ENCODE data around the gene RDH13. TPM values are rescaled to one million over a fixed set of nuclear protein-coding genes. Genes with fewer than 3 reads are reported as not detected.
A peak's percentile ranks its signal among the peaks of the same experiment; 100 is the strongest.

RDH13 gene
- polyA plus RNA-seq, 1 experiment = 3.1 TPM

DNA sequence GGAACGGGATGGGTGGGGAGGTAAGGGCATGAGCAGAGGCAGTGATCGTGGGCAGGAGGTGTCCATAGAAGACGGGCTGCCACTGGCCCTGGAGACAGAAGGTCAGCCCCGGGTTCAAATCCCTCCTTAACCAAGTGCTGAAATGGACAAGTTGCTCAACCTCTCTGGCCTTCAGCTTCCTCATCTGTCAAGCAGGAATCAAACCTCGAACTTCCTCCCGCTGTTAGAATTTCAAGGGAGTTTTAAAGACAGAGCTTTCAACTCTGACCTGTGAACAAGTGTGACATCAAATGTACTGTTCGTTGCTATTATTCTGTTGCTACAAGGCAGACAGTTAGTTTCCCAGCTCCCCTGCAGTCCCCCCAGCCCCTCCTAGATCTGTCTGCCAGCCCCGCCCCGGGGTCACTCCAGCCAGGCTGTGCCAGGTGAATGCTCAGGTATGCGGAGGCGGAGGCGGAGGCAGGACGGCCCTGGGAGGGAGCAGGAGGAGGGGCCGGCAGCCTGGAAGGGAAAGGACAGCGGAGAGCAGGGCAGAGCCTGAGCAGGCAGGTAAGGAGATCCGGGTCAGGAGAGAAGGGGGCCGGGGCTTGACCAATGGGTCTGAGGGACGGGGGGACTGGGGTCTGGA is 12.5 kb upstream of the RDH13 start, which contains the start of gene EPS8L1:
Gene EPS8L1, plus strand, starts transcription at position 499 of the 628 bp plus-strand sequence. CDS start 576 bp downstream, outside the sequence.
- ChIA-PET CTCF (interaction anchor here (0.6 to 1.6 kb wide), 2 partner anchors 13 to 594 kb away, joined by 6 to 7 read pairs; no protein-coding TSS in a partner anchor), POLR2A (no interaction called here)
- no peak for DNase-seq (ENCODE audit: low read depth, low spot score)
- Histone ChIP-seq H3K9me3 (ENCODE audit: control insufficient read depth, insufficient read depth, low read length) (peaks cover 6% of the 10 kb centered on the region; the same call in 1 of the 2 replicates), H3K27ac (ENCODE audit: low read depth, low read length) (no peak within 1 kb of the TSS), H3K27me3 (ENCODE audit: control insufficient read depth, insufficient read depth, low read length) (peaks cover 17% of the 10 kb centered on the region), H3K4me3 (ENCODE audit: low read depth, low read length) (no peak within 1 kb of the TSS)
- TF ChIP-seq, protein P1, sequence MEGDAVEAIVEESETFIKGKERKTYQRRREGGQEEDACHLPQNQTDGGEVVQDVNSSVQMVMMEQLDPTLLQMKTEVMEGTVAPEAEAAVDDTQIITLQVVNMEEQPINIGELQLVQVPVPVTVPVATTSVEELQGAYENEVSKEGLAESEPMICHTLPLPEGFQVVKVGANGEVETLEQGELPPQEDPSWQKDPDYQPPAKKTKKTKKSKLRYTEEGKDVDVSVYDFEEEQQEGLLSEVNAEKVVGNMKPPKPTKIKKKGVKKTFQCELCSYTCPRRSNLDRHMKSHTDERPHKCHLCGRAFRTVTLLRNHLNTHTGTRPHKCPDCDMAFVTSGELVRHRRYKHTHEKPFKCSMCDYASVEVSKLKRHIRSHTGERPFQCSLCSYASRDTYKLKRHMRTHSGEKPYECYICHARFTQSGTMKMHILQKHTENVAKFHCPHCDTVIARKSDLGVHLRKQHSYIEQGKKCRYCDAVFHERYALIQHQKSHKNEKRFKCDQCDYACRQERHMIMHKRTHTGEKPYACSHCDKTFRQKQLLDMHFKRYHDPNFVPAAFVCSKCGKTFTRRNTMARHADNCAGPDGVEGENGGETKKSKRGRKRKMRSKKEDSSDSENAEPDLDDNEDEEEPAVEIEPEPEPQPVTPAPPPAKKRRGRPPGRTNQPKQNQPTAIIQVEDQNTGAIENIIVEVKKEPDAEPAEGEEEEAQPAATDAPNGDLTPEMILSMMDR (IDR thresholded peaks at IDR 0.05; ENCODE audit: low read depth, low read length) = no peak

DNA sequence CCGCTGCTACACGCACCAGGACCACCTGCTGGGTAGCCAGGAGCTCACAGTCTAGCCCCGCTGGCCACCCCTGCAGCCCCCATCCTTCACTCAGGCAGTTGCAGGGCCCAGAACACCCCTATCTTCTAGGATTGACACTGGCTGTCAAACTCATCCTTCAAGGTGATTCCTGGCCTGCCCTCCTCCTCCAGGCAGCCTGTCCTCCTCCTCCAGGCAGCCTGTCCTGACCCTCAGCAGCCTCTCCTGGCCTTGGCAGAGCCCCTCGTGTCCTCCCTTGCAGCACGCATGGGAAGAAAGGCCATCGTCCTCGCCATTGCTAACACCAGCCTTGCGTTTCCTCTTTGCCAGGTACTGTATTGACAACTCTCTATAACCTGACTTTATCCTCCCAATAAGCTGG is 9.0 kb upstream of the RDH13 start:
- CTCF ChIA-PET = interaction anchor here (2.0 kb wide), 1 partner anchor 16 kb away, joined by 4 read pairs; no protein-coding TSS in a partner anchor
- no peak overlapping the region for H3K27ac ChIP-seq (ENCODE audit: low read depth, low read length)
- TF ChIP-seq, protein P1 (IDR thresholded peaks at IDR 0.05; ENCODE audit: low read depth, low read length) = no peak
- H3K27me3 ChIP-seq (ENCODE audit: control insufficient read depth, insufficient read depth, low read length) = peaks cover 22% of the 10 kb centered on the region
- POLR2A ChIA-PET = no interaction called here
- DNase-seq (ENCODE audit: low read depth, low spot score) = no peak
- no peak overlapping the region for H3K4me3 ChIP-seq (ENCODE audit: low read depth, low read length)
- peaks cover 4% of the 10 kb centered on the region; the same call in 1 of the 2 replicates for H3K9me3 ChIP-seq (ENCODE audit: control insufficient read depth, insufficient read depth, low read length)

DNA sequence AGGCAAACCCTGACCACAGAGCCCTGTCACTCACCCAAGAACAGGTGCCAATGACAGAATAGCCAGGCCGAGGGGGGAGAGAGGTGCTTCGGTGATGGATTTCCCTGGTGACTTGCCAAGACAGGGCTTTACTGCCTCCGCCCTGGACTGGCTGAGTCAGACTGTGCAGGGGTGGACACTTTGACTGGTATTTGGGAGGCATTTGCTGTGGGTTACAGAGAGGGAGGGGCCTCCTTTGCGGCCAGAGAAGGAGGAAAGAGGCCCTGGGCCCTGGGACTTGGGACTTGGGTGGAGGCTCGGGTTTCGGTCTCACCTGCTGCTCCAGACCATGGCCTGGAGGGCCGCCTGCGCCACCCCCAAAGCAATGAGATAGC is 8.2 kb upstream of the RDH13 start:
- H3K27ac ChIP-seq (ENCODE audit: low read depth, low read length) = no peak overlapping the region
- H3K4me3 ChIP-seq (ENCODE audit: low read depth, low read length) = no peak overlapping the region
- H3K27me3 ChIP-seq (ENCODE audit: control insufficient read depth, insufficient read depth, low read length) = peaks cover 25% of the 10 kb centered on the region
- ChIA-PET POLR2A (no interaction called here), CTCF (interaction anchor here (2.0 kb wide), 1 partner anchor 17 kb away, joined by 4 read pairs; no protein-coding TSS in a partner anchor)
- peaks cover 4% of the 10 kb centered on the region; the same call in 1 of the 2 replicates for H3K9me3 ChIP-seq (ENCODE audit: control insufficient read depth, insufficient read depth, low read length)
- peak; percentile 11 for DNase-seq (ENCODE audit: low read depth, low spot score)
- TF ChIP-seq, protein P1 (IDR thresholded peaks at IDR 0.05; ENCODE audit: low read depth, low read length) = no peak

DNA sequence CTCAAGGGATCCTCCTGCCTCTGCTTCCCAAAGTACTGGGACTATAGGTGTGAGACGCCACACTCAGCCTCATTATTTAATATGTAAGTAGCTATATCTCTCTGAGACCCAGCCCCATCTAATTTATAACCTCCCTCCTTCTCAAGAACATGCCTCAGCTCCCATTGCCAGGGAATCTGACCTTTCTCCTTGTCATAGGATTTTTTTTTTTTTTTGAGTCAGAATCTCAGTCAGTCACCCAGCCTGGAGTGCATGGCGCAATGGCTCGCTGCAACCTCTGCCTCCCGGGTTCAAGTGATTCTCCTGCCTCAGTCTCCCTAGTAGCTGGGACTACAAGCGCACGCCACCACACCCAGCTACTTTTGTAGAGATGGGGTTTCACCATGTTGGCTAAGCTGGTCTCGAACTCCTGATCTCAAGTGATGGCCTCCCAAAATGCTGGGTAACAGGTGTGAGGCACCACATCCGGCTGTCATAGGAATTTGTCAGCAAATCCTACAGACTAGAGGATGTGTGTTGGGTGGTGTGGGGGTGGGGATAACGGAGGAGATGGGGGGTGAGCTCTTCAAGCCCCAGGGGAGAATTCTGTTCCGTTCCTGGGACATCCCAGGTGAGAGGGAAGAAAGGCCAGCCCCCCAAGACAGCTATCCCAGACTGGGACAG is 7.6 kb upstream of the RDH13 start:
- ChIA-PET CTCF (no interaction called here), POLR2A (no interaction called here)
- H3K9me3 ChIP-seq (ENCODE audit: control insufficient read depth, insufficient read depth, low read length) = peaks cover 4% of the 10 kb centered on the region; the same call in 1 of the 2 replicates
- TF ChIP-seq, protein P1 (IDR thresholded peaks at IDR 0.05; ENCODE audit: low read depth, low read length) = no peak
- H3K4me3 ChIP-seq (ENCODE audit: low read depth, low read length) = no peak overlapping the region
- H3K27ac ChIP-seq (ENCODE audit: low read depth, low read length) = no peak overlapping the region
- H3K27me3 ChIP-seq (ENCODE audit: control insufficient read depth, insufficient read depth, low read length) = peaks cover 21% of the 10 kb centered on the region
- DNase-seq (ENCODE audit: low read depth, low spot score) = no peak

DNA sequence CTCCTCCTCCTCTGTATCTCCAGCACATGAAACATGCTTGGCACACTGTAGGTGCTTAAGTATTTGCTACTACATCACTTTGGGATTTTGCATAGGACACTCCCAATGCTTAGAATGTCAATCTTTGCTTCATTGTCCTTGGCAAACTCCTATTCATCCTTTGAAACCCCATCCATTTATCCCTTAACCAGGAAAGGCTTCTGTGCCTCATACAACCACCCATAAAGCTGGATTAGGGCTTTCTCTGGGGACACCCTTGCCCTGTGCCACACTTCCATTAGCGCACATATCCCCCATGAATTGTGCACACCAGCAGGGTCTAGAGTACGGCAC is 6.9 kb upstream of the RDH13 start:
- TF ChIP-seq, protein P1 (IDR thresholded peaks at IDR 0.05; ENCODE audit: low read depth, low read length) = no peak
- H3K9me3 ChIP-seq (ENCODE audit: control insufficient read depth, insufficient read depth, low read length) = peaks cover 4% of the 10 kb centered on the region; the same call in 1 of the 2 replicates
- no peak overlapping the region for H3K27ac ChIP-seq (ENCODE audit: low read depth, low read length)
- ChIA-PET CTCF (no interaction called here), POLR2A (no interaction called here)
- no peak for DNase-seq (ENCODE audit: low read depth, low spot score)
- H3K4me3 ChIP-seq (ENCODE audit: low read depth, low read length) = no peak overlapping the region
- peaks cover 21% of the 10 kb centered on the region for H3K27me3 ChIP-seq (ENCODE audit: control insufficient read depth, insufficient read depth, low read length)
